Measurements from ENCODE around the gene LRRC4C. TPM values are rescaled to one million over a fixed set of nuclear protein-coding genes. Genes with fewer than 3 reads are reported as not detected.

The LRRC4C gene
- polyA plus RNA-seq, 1 of the 3 experiments (the other 2 are of a cell fraction): 0.16 TPM

- Histone ChIP-seq H3K36me3 (replicated peaks in 1 of 2; ENCODE audit: control insufficient read depth in 1 of 2, insufficient read depth in 2 of 2, low read length in 1 of 2) (no peaks in the 10 kb centered on the region), H3K4me3 (ENCODE audit: low read depth in 2 of 2, low read length in 1 of 2) (no peak overlapping the region), H3K27ac (ENCODE audit: low read depth in 2 of 2, low read length in 1 of 2) (no peak overlapping the region), H3F3A (replicated peaks; ENCODE audit: insufficient read depth) (no peaks in the 10 kb centered on the region), H3K9me2 (no peaks in the 10 kb centered on the region), H3K9me3 (no peaks in the 10 kb centered on the region), H3K79me2 (ENCODE audit: insufficient read depth) (no peaks in the 10 kb centered on the region), H3K4me2 (no peak overlapping the region), H2AFZ (ENCODE audit: low read depth) (no peak overlapping the region), H3K9ac (no peak overlapping the region), H3K4me1 (ENCODE audit: control insufficient read depth in 1 of 2, insufficient read depth in 2 of 2, low read depth in 1 of 2, low read length in 1 of 2) (no peaks in the 10 kb centered on the region), H4K20me1 (ENCODE audit: insufficient read depth) (no peaks in the 10 kb centered on the region), H3K27me3 (ENCODE audit: insufficient read depth) (no peaks in the 10 kb centered on the region)
- TF ChIP-seq YY1 (IDR thresholded peaks at IDR 0.05; ENCODE audit: low read depth) (no peak), PBX3 (IDR thresholded peaks at IDR 0.05) (no peak), FOXM1 (IDR thresholded peaks at IDR 0.05; ENCODE audit: low read depth) (no peak), POLR2AphosphoS5 (IDR thresholded peaks at IDR 0.05; ENCODE audit: low read depth, low read length) (no peak), CHD2 (IDR thresholded peaks at IDR 0.05; ENCODE audit: low read length, partially characterized antibody) (no peak)
- POLR2A ChIA-PET: no interaction called here
- WGBS (ENCODE audit: low lambda C conversion rate): 0% methylated on average over 3 of the region's 5 CpGs
- no peak for DNase-seq
- CTCF ChIA-PET: no interaction called here
Observed at GRCh38 chr11:41058138-41058537, 401.3 kb downstream of the LRRC4C start.

- Histone ChIP-seq H3K79me2 (ENCODE audit: insufficient read depth) (no peaks in the 10 kb centered on the region), H3K4me3 (ENCODE audit: low read depth in 2 of 2, low read length in 1 of 2) (no peak overlapping the region), H3K4me2 (no peak overlapping the region), H3K9me3 (no peaks in the 10 kb centered on the region), H3K9ac (no peak overlapping the region), H3K4me1 (ENCODE audit: control insufficient read depth in 1 of 2, insufficient read depth in 2 of 2, low read depth in 1 of 2, low read length in 1 of 2) (no peaks in the 10 kb centered on the region), H3K27me3 (ENCODE audit: insufficient read depth) (no peaks in the 10 kb centered on the region), H3K36me3 (replicated peaks in 1 of 2; ENCODE audit: control insufficient read depth in 1 of 2, insufficient read depth in 2 of 2, low read length in 1 of 2) (no peaks in the 10 kb centered on the region), H2AFZ (ENCODE audit: low read depth) (no peak overlapping the region), H3F3A (replicated peaks; ENCODE audit: insufficient read depth) (no peaks in the 10 kb centered on the region), H3K9me2 (no peaks in the 10 kb centered on the region), H4K20me1 (ENCODE audit: insufficient read depth) (no peaks in the 10 kb centered on the region), H3K27ac (ENCODE audit: low read depth in 2 of 2, low read length in 1 of 2) (no peak overlapping the region)
- TF ChIP-seq CTCF (IDR thresholded peaks at IDR 0.05) (no peak), USF1 (IDR thresholded peaks at IDR 0.05; ENCODE audit: borderline replicate concordance, low read depth) (no peak)
- CTCF ChIA-PET: no interaction called here
- 0% methylated on average over 2 of the region's 11 CpGs for WGBS (ENCODE audit: low lambda C conversion rate)
- POLR2A ChIA-PET: no interaction called here
- no peak for DNase-seq
Observed at GRCh38 chr11:41056892-41057569, 402.4 kb downstream of the LRRC4C start.

- Histone ChIP-seq H3K27ac (ENCODE audit: low read depth in 2 of 2, low read length in 1 of 2) (no peak overlapping the region), H3K79me2 (ENCODE audit: insufficient read depth) (no peaks in the 10 kb centered on the region), H3K27me3 (ENCODE audit: insufficient read depth) (no peaks in the 10 kb centered on the region), H3K4me1 (ENCODE audit: control insufficient read depth in 1 of 2, insufficient read depth in 2 of 2, low read depth in 1 of 2, low read length in 1 of 2) (no peaks in the 10 kb centered on the region), H3K4me3 (ENCODE audit: low read depth in 2 of 2, low read length in 1 of 2) (no peak overlapping the region), H3K9me2 (no peaks in the 10 kb centered on the region), H4K20me1 (ENCODE audit: insufficient read depth) (no peaks in the 10 kb centered on the region), H3K36me3 (replicated peaks in 1 of 2; ENCODE audit: control insufficient read depth in 1 of 2, insufficient read depth in 2 of 2, low read length in 1 of 2) (no peaks in the 10 kb centered on the region), H3K9ac (no peak overlapping the region), H3F3A (replicated peaks; ENCODE audit: insufficient read depth) (no peaks in the 10 kb centered on the region), H3K4me2 (no peak overlapping the region), H3K9me3 (no peaks in the 10 kb centered on the region), H2AFZ (ENCODE audit: low read depth) (no peak overlapping the region)
- TF ChIP-seq ELF1 (IDR thresholded peaks at IDR 0.05): no peak
- TF ChIP-seq CHD2 (IDR thresholded peaks at IDR 0.05; ENCODE audit: low read length, partially characterized antibody): no peak
- no peak for TF ChIP-seq MAX (IDR thresholded peaks at IDR 0.05; ENCODE audit: low read depth)
- no peak for TF ChIP-seq CTCF (IDR thresholded peaks at IDR 0.05)
- ChIA-PET CTCF (no interaction called here), POLR2A (no interaction called here)
- no peak for DNase-seq
Observed at GRCh38 chr11:41053894-41054293, 405.6 kb downstream of the LRRC4C start.

Data from SK-N-SH (cell line).